ENCODE data around the gene CDHR2.
"Not testable (repeated sequence)": the region's sequence is repeated elsewhere in the genome, so short reads cannot be mapped to it uniquely, and the experiment has no call there.

The CDHR2 gene

GRCh38 chr5:176597417-176598389, 48.6 kb downstream of the CDHR2 start:
- no peak for DNase-seq

GRCh38 chr5:176599749-176600430, 50.7 kb downstream of the CDHR2 start:
- not testable (repeated sequence) for DNase-seq

GRCh38 chr5:176601901-176602482, 52.9 kb downstream of the CDHR2 start:
- no peak for DNase-seq

- no peak for DNase-seq
Observed at GRCh38 chr5:176603091-176603490, 53.9 kb downstream of the CDHR2 start.

- no peak for DNase-seq
Observed at GRCh38 chr5:176606032-176606431, 56.9 kb downstream of the CDHR2 start.

GRCh38 chr5:176606875-176607274, 57.7 kb downstream of the CDHR2 start:
- no peak for DNase-seq

GRCh38 chr5:176608142-176608705, 59.1 kb downstream of the CDHR2 start:
- peak in 1 of 14 donors; percentile 59 for DNase-seq

GRCh38 chr5:176608937-176609723, 60.0 kb downstream of the CDHR2 start:
- peak in 1 of 14 donors; percentile 36 for DNase-seq

- peak in 10 of 14 donors; percentile 3 to 76 (median 26) for DNase-seq
Observed at GRCh38 chr5:176609724-176610434, 60.7 kb downstream of the CDHR2 start, which contains the start of gene GPRIN1. Gene GPRIN1 (minus strand): TSS chr5:176610156. CDS start chr5:176599834, 10,322 bp downstream.

GRCh38 chr5:176610435-176610773, 61.3 kb downstream of the CDHR2 start:
- DNase-seq = no peak

GRCh38 chr5:176611435-176611834, 62.3 kb downstream of the CDHR2 start:
- peak in 6 of 14 donors; percentile 4 to 44 (median 12) for DNase-seq

GRCh38 chr5:176612008-176612407, 62.9 kb downstream of the CDHR2 start:
- peak in 1 of 14 donors; percentile 47 for DNase-seq

GRCh38 chr5:176612855-176613254, 63.7 kb downstream of the CDHR2 start:
- no peak for DNase-seq

- peak in 1 of 14 donors; percentile 20 for DNase-seq
Observed at GRCh38 chr5:176614805-176615478, 65.8 kb downstream of the CDHR2 start.

- no peak for DNase-seq
Observed at GRCh38 chr5:176616511-176616910, 67.4 kb downstream of the CDHR2 start.

GRCh38 chr5:176618783-176619182, 69.6 kb downstream of the CDHR2 start:
- no peak for DNase-seq

GRCh38 chr5:176619203-176619568, 70.0 kb downstream of the CDHR2 start:
- peak in 12 of 14 donors; percentile 4 to 89 (median 38) for DNase-seq

- no peak for DNase-seq
Observed at GRCh38 chr5:176619569-176620332, 70.6 kb downstream of the CDHR2 start.

- DNase-seq = no peak
Observed at GRCh38 chr5:176620333-176620981, 71.3 kb downstream of the CDHR2 start.

All from C1 segment of cervical spinal cord (tissue), 14 donors.